ENCODE results near the gene FEM1B.

FEM1B gene

GRCh38 chr15:68285259-68285980 is 7.9 kb downstream of the FEM1B start:
- DNase-seq = no peak

- no peak for DNase-seq
Measured at GRCh38 chr15:68286256-68286655, 8.7 kb downstream of the FEM1B start.

- DNase-seq = no peak
Measured at GRCh38 chr15:68289057-68289456, 11.5 kb downstream of the FEM1B start.

GRCh38 chr15:68289621-68290352 is 12.2 kb downstream of the FEM1B start:
- no peak for DNase-seq

GRCh38 chr15:68290715-68291114 is 13.2 kb downstream of the FEM1B start:
- no peak for DNase-seq

GRCh38 chr15:68292157-68292781 is 14.7 kb downstream of the FEM1B start:
- no peak for DNase-seq

- DNase-seq = no peak
Measured at GRCh38 chr15:68292967-68293366, 15.4 kb downstream of the FEM1B start.

GRCh38 chr15:68295014-68295805 is 17.7 kb downstream of the FEM1B start:
- DNase-seq = no peak

- DNase-seq = no peak
Measured at GRCh38 chr15:68298336-68298735, 20.8 kb downstream of the FEM1B start.

GRCh38 chr15:68298882-68299381 is 21.4 kb downstream of the FEM1B start:
- no peak for DNase-seq

- DNase-seq = no peak
Measured at GRCh38 chr15:68299436-68299835, 21.9 kb downstream of the FEM1B start.

- no peak for DNase-seq
Measured at GRCh38 chr15:68300115-68300940, 22.8 kb downstream of the FEM1B start.

- DNase-seq = no peak
Measured at GRCh38 chr15:68301301-68301700, 23.8 kb downstream of the FEM1B start.

- DNase-seq = no peak
Measured at GRCh38 chr15:68302729-68303128, 25.2 kb downstream of the FEM1B start.

GRCh38 chr15:68303134-68303533 is 25.6 kb downstream of the FEM1B start:
- no peak for DNase-seq

GRCh38 chr15:68303560-68304436 is 26.3 kb downstream of the FEM1B start:
- DNase-seq = peak; percentile 12

- no peak for DNase-seq
Measured at GRCh38 chr15:68304589-68305337, 27.2 kb downstream of the FEM1B start.

- no peak for DNase-seq
Measured at GRCh38 chr15:68305420-68305871, 27.9 kb downstream of the FEM1B start.

GRCh38 chr15:68307131-68307928 is 29.8 kb downstream of the FEM1B start:
- no peak for DNase-seq
